Tibial nerve (tissue), 4 donors: ENCODE results near the gene OVCH2.

ENCODE experiments used
- EP300 ChIP-seq, 2 donors: sonication (generic); formaldehyde crosslinking; IDR thresholded peaks; one replicate each; pipeline ENCODE4 v1.6.1; 2017; ENCODE audit warnings: antibody characterized with exemption in 2 of 2, mild to moderate bottlenecking in 1 of 2
- POLR2A ChIP-seq, 2 donors: fragments of 450-650 bp; IDR thresholded peaks; one replicate each; pipeline ENCODE4 v1.6.1; 2017; ENCODE audit warnings: antibody characterized with exemption in 2 of 2, mild to moderate bottlenecking in 2 of 2, moderate library complexity in 2 of 2
- TF ChIP-seq, protein P1 (sequence below), 5 experiments: fragments of 200-600 bp in 3 of 5; fragments of 450-650 bp in 2 of 5; sonication (generic) in 3 of 5; IDR thresholded peaks; one replicate each; pipeline ENCODE4 v1.5.1; 2016 to 2019; ENCODE audit warnings: antibody characterized with exemption in 5 of 5, mild to moderate bottlenecking in 3 of 5, moderate library complexity in 2 of 5

DNA sequence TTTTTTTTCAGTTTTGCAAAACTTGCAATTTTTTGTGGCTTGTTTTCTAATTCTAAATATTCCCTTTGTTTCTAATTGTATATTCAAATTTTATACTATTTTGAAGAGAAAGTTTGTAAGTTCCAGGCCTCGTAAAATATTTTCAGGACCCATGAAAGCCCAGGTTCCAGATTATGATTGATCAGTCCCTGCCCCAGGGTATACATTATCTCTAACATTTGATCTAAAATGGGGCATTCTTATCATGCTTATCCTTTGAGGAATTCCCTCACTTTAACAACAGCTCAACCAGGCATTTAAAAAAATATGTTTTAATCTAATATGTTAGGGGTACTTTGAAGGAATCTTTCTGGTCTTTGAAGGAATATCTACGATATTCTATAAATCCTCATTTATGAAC, 59.4 kb downstream of the OVCH2 start:
- TF ChIP-seq, protein P1, sequence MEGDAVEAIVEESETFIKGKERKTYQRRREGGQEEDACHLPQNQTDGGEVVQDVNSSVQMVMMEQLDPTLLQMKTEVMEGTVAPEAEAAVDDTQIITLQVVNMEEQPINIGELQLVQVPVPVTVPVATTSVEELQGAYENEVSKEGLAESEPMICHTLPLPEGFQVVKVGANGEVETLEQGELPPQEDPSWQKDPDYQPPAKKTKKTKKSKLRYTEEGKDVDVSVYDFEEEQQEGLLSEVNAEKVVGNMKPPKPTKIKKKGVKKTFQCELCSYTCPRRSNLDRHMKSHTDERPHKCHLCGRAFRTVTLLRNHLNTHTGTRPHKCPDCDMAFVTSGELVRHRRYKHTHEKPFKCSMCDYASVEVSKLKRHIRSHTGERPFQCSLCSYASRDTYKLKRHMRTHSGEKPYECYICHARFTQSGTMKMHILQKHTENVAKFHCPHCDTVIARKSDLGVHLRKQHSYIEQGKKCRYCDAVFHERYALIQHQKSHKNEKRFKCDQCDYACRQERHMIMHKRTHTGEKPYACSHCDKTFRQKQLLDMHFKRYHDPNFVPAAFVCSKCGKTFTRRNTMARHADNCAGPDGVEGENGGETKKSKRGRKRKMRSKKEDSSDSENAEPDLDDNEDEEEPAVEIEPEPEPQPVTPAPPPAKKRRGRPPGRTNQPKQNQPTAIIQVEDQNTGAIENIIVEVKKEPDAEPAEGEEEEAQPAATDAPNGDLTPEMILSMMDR (IDR thresholded peaks at IDR 0.05) = no peak
- TF ChIP-seq POLR2A (IDR thresholded peaks at IDR 0.05) (no peak), EP300 (IDR thresholded peaks at IDR 0.05) (no peak)
